Esophagus squamous epithelium (tissue), 5 donors: ENCODE measurements around the gene ATP1B3. TPM values are rescaled to one million over a fixed set of nuclear protein-coding genes. Genes with fewer than 3 reads are reported as not detected.
"Not testable (repeated sequence)": the region's sequence is repeated elsewhere in the genome, so short reads cannot be mapped to it uniquely, and the experiment has no call there.

Experiments used
- DNase-seq: peaks from one replicate; lab custom pipeline; 2025; lab: John Stamatoyannopoulos, UW
- H3K27ac ChIP-seq, 4 donors: fragments of 200-600 bp; sonication (generic); one replicate each; pipeline ENCODE4 v1.5.1; 2016 to 2019; ENCODE audit warnings: mild to moderate bottlenecking in 1 of 4
- H3K27me3 ChIP-seq, 4 donors: fragments of 200-600 bp; sonication (generic); 1 replicate in 3 of 4; 2 replicates in 1 of 4; pipeline versions ENCODE4 v1.5.1 to v1.6.0; 2017 to 2021; ENCODE audit warnings: antibody characterized with exemption in 1 of 4
- H3K36me3 ChIP-seq, 3 donors: fragments of 200-600 bp; sonication (generic); one replicate each; pipeline ENCODE4 v1.5.1; 2016 to 2019
- H3K4me1 ChIP-seq, 3 donors: fragments of 200-600 bp; sonication (generic); one replicate each; pipeline ENCODE4 v1.5.1; 2017 to 2019
- H3K4me3 ChIP-seq, 4 donors: fragments of 200-600 bp; sonication (generic); 1 replicate in 3 of 4; 2 replicates in 1 of 4; pipeline ENCODE4 v1.5.1; 2016 to 2019; ENCODE audit warnings: mild to moderate bottlenecking in 2 of 4, moderate library complexity in 1 of 4
- H3K9me3 ChIP-seq, 3 donors: fragments of 200-600 bp; sonication (generic); one replicate each; pipeline ENCODE4 v1.5.1; 2016 to 2019
- POLR2A ChIP-seq, 4 donors: fragments of 450-650 bp; IDR thresholded peaks; one replicate each; pipeline ENCODE4 v1.6.1; 2017; ENCODE audit warnings: antibody characterized with exemption in 4 of 4, mild to moderate bottlenecking in 4 of 4, moderate library complexity in 3 of 4
- WGBS, 2 donors: methylation state at CpG; one replicate each; pipeline ENCODE4 v1.1.5; 2018; 5-methylcytosine and 5-hydroxymethylcytosine counted together
- intact Hi-C: fragments of 100-400 bp; cut with DNase I; formaldehyde crosslinking; loops from one replicate; pipeline ENCODE4 v1.15.0; 2022
- total RNA-seq, 4 donors: library from RNA; depleted of rRNA; stranded (reverse); fragments of >200 nt; gene quantifications; one replicate each; pipeline ENCODE4 v1.1.0, GENCODE V29; 2016
- TF ChIP-seq, protein P1 (sequence below), 6 experiments: fragments of 450-650 bp in 4 of 6; fragments of 200-600 bp in 2 of 6; sonication (generic) in 2 of 6; IDR thresholded peaks; one replicate each; pipeline ENCODE4 v1.5.1; 2016 to 2019; ENCODE audit warnings: antibody characterized with exemption in 6 of 6, mild to moderate bottlenecking in 4 of 6, moderate library complexity in 4 of 6
- donor health status: DM: yes; HTN: yes; CAD: no.

The ATP1B3 gene
- total RNA-seq, 4 donors from 2014 or later, result 61.0 to 160 (median 126) TPM

GRCh38 chr3:141915766-141916165 lies 39.3 kb downstream of the ATP1B3 start:
- Histone ChIP-seq H3K36me3 (peaks cover 0 to 96% (median 7%) of the 10 kb centered on the region in 3 donors), H3K4me1 (no peaks in the 10 kb centered on the region), H3K9me3 (no peaks in the 10 kb centered on the region), H3K27ac (no peak overlapping the region), H3K27me3 (no peaks in the 10 kb centered on the region), H3K4me3 (no peak overlapping the region)
- 62 to 74% methylated on average over 2 of the region's 2 CpGs for WGBS, 2 donors
- no peak for TF ChIP-seq POLR2A (IDR thresholded peaks at IDR 0.05)
- no peak for DNase-seq
- intact Hi-C loops, result no loop called here

- no peaks in the 10 kb centered on the region for H3K9me3 ChIP-seq
- intact Hi-C loops, result no loop called here
- H3K27me3 ChIP-seq, result no peaks in the 10 kb centered on the region
- 76 to 80% methylated on average over 4 of the region's 4 CpGs for WGBS, 2 donors
- H3K4me1 ChIP-seq, result no peaks in the 10 kb centered on the region
- no peak overlapping the region for H3K4me3 ChIP-seq
- TF ChIP-seq POLR2A (IDR thresholded peaks at IDR 0.05), result no peak
- TF ChIP-seq, protein P1, sequence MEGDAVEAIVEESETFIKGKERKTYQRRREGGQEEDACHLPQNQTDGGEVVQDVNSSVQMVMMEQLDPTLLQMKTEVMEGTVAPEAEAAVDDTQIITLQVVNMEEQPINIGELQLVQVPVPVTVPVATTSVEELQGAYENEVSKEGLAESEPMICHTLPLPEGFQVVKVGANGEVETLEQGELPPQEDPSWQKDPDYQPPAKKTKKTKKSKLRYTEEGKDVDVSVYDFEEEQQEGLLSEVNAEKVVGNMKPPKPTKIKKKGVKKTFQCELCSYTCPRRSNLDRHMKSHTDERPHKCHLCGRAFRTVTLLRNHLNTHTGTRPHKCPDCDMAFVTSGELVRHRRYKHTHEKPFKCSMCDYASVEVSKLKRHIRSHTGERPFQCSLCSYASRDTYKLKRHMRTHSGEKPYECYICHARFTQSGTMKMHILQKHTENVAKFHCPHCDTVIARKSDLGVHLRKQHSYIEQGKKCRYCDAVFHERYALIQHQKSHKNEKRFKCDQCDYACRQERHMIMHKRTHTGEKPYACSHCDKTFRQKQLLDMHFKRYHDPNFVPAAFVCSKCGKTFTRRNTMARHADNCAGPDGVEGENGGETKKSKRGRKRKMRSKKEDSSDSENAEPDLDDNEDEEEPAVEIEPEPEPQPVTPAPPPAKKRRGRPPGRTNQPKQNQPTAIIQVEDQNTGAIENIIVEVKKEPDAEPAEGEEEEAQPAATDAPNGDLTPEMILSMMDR (IDR thresholded peaks at IDR 0.05), result no peak
- H3K27ac ChIP-seq, result no peak overlapping the region
- DNase-seq, result no peak
- peaks cover 18 to 100% (median 23%) of the 10 kb centered on the region in 3 donors for H3K36me3 ChIP-seq
Observed at GRCh38 chr3:141920701-141921100, 44.3 kb downstream of the ATP1B3 start.

GRCh38 chr3:141921316-141921715 lies 44.9 kb downstream of the ATP1B3 start:
- Histone ChIP-seq H3K4me3 (no peak overlapping the region), H3K36me3 (peaks cover 18 to 100% (median 23%) of the 10 kb centered on the region in 3 donors), H3K9me3 (no peaks in the 10 kb centered on the region), H3K27ac (no peak overlapping the region), H3K27me3 (no peaks in the 10 kb centered on the region), H3K4me1 (no peaks in the 10 kb centered on the region)
- TF ChIP-seq POLR2A (IDR thresholded peaks at IDR 0.05), result no peak
- TF ChIP-seq, protein P1 (IDR thresholded peaks at IDR 0.05), result no peak
- intact Hi-C loops, result no loop called here
- DNase-seq, result no peak
- WGBS, 2 donors, result 82 to 85% methylated on average over 2 of the region's 2 CpGs

- intact Hi-C loops, H3K4me1 ChIP-seq, H3K9me3 ChIP-seq, H3K4me3 ChIP-seq, H3K27ac ChIP-seq, H3K27me3 ChIP-seq, DNase-seq: not testable (repeated sequence)
- 86 to 95% methylated on average over 5 of the region's 5 CpGs for WGBS, 2 donors
- H3K36me3 ChIP-seq, result peaks cover 16 to 86% (median 18%) of the 10 kb centered on the region in 3 donors
Observed at GRCh38 chr3:141925677-141926076, 49.2 kb downstream of the ATP1B3 start.

DNA sequence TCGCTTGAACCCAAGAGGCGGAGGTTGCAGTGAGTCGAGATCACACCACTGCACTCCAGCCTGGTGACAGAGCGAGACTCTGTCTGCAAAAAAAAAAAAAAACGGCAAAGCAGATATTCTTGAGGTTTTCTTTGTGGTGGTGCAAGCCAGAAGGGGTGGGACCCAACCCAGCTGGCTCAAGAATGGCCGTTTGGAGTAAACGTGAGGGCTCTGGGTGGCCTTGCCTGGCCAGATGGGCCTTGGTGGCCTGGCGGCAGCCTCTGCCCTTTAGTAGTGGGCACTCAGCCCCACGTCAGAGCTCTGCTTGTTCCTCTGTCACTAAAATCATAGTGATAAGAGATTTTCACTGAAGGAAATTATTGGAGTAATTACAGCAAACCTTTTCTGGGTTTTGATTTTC lies 50.5 kb downstream of the ATP1B3 start:
- TF ChIP-seq POLR2A (IDR thresholded peaks at IDR 0.05), result no peak
- TF ChIP-seq, protein P1 (IDR thresholded peaks at IDR 0.05), result no peak
- H3K27ac ChIP-seq, result no peak overlapping the region
- no peaks in the 10 kb centered on the region for H3K9me3 ChIP-seq
- DNase-seq, result no peak
- 56 to 65% methylated on average over 5 to 9 of the region's 9 CpGs for WGBS, 2 donors
- no peak overlapping the region for H3K4me3 ChIP-seq
- intact Hi-C loops, result no loop called here
- no peaks in the 10 kb centered on the region for H3K4me1 ChIP-seq
- H3K36me3 ChIP-seq, result peaks cover 16 to 73% (median 18%) of the 10 kb centered on the region in 3 donors
- no peaks in the 10 kb centered on the region for H3K27me3 ChIP-seq

GRCh38 chr3:141928631-141929270 lies 52.3 kb downstream of the ATP1B3 start:
- no peaks in the 10 kb centered on the region for H3K9me3 ChIP-seq
- WGBS, 2 donors, result 84 to 86% methylated on average over 14 to 15 of the region's 15 CpGs
- no peak overlapping the region for H3K27ac ChIP-seq
- no peak for DNase-seq
- peaks cover 0 to 55% (median 10%) of the 10 kb centered on the region in 3 donors for H3K36me3 ChIP-seq
- H3K27me3 ChIP-seq, result no peaks in the 10 kb centered on the region
- intact Hi-C loops, result no loop called here
- TF ChIP-seq, protein P1 (IDR thresholded peaks at IDR 0.05), result no peak
- no peak for TF ChIP-seq POLR2A (IDR thresholded peaks at IDR 0.05)
- H3K4me1 ChIP-seq, result no peaks in the 10 kb centered on the region
- H3K4me3 ChIP-seq, result no peak overlapping the region
